ENCODE data around the gene EPHB1. TPM values are rescaled to one million over a fixed set of nuclear protein-coding genes. Genes with fewer than 3 reads are reported as not detected.

EPHB1 gene
- total RNA-seq, 1 donor = under 0.01 TPM

GRCh38 chr3:135181408-135181807 lies 386.3 kb downstream of the EPHB1 start:
- no peak for DNase-seq (ENCODE audit: low read depth in 2 of 3, low spot score in 2 of 3)

GRCh38 chr3:135182364-135182998 lies 387.4 kb downstream of the EPHB1 start:
- no peak for DNase-seq (ENCODE audit: low read depth in 2 of 3, low spot score in 2 of 3)

GRCh38 chr3:135190658-135191057 lies 395.6 kb downstream of the EPHB1 start:
- no peak for DNase-seq (ENCODE audit: low read depth in 2 of 3, low spot score in 2 of 3)

- DNase-seq (ENCODE audit: low read depth in 2 of 3, low spot score in 2 of 3) = no peak
These were observed 396.6 kb downstream of the EPHB1 start for GRCh38 chr3:135191708-135192107.

- DNase-seq (ENCODE audit: low read depth in 2 of 3, low spot score in 2 of 3) = no peak
These were observed 397.9 kb downstream of the EPHB1 start for GRCh38 chr3:135192929-135193328.

- no peak for DNase-seq (ENCODE audit: low read depth in 2 of 3, low spot score in 2 of 3)
These were observed 402.2 kb downstream of the EPHB1 start for GRCh38 chr3:135197246-135197645.

DNA sequence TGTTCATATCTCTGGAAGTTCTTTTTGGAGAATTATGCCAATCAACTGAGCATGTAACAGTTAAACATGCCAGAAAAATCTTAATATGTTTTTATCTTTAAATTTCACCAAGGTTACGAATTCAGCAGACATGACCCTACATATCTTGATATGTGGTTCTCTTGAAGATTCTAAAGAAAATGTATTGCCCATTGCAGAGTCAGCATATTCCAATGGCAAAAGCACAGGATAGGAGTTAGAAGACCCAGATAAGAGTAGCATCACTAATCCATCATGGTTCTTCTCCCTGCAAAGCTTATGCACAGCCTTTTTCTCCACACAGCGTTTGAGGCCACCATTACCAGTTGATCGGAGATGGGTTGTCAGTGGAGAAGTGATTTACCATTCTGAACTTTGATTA lies 402.8 kb downstream of the EPHB1 start:
- no peak for DNase-seq (ENCODE audit: low read depth in 2 of 3, low spot score in 2 of 3)

GRCh38 chr3:135199137-135199536 lies 404.1 kb downstream of the EPHB1 start:
- DNase-seq (ENCODE audit: low read depth in 2 of 3, low spot score in 2 of 3) = no peak

DNA sequence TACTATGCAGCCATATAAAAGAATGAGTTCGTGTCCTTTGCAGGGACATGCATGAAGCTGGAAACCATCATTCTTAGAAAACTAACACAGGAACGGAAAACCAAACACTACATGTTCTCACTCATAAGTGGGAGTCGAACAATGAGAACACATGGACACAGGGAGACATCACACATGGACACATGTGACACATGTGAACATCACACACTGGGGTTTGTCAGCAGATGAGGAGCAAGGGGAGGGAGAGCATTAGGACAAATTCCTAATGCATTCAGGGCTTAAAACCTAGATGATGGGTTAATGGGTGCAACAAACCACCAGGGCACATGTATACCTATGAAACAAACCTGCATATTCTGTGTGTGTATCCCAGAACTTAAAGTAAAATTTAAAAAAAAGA lies 408.0 kb downstream of the EPHB1 start:
- no peak for DNase-seq (ENCODE audit: low read depth in 2 of 3, low spot score in 2 of 3)

DNA sequence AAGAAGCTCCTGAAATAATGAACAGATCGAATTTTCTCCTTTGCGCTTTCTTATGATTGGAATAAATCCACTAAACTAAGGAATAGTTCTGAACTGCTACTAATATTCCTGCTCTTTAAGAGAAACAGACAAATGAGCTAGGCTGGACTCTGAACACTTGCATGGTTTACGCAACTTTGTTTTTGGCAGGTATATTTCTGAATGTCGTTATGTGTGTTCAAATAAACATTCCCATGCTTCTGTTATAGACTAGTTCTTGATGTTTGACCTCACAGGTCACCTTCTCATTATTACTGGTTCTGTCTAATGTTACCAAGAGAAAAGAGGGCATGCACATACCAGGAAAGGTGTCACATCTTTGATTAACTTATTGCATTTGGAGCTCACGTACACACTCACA lies 418.2 kb downstream of the EPHB1 start:
- DNase-seq (ENCODE audit: low read depth in 2 of 3, low spot score in 2 of 3) = no peak

DNA sequence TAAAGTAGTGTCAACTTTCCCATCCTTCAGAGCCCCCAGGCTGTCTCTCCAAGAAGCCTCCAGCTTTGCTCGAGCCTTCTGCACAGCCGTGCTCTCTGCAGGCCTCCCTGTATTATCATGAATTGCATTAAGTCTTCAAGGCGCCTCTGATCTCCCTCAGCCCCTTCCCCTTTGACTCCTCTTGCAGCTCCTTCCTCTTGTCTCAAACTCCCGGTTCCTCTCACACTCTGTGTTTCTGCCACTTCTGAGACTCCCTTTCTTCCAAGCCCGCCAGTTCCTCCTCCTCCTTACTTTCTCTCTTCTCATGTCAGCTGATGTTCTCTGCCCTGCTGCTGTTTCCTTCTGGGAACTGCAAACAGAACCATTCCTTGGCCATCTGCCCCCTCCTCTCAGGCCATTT lies 418.8 kb downstream of the EPHB1 start:
- no peak for DNase-seq (ENCODE audit: low read depth in 2 of 3, low spot score in 2 of 3)

DNA sequence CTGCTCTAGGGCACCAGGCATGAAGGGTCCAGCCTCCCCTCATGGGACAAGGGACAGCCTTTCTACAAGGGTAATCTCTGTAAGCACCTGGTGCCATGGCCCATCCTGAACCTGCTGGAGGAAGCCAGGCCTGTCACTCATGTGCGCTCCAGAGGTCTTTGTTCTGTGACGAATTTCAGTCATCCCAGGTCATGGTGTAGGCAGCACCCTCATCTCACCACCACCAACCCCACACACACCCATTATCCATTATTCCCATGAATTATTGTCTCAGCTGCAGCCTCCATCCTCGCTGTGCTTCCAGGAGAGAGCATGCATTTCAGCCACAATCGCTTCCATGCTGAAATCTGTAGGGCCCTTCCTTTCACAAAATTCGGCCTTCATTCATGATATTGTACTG lies 419.3 kb downstream of the EPHB1 start:
- no peak for DNase-seq (ENCODE audit: low read depth in 2 of 3, low spot score in 2 of 3)

GRCh38 chr3:135215516-135215915 lies 420.5 kb downstream of the EPHB1 start:
- no peak for DNase-seq (ENCODE audit: low read depth in 2 of 3, low spot score in 2 of 3)

- DNase-seq (ENCODE audit: low read depth in 2 of 3, low spot score in 2 of 3) = no peak
These were observed 421.6 kb downstream of the EPHB1 start for GRCh38 chr3:135216659-135217058.

GRCh38 chr3:135217730-135218129 lies 422.7 kb downstream of the EPHB1 start:
- no peak for DNase-seq (ENCODE audit: low read depth in 2 of 3, low spot score in 2 of 3)

- no peak for DNase-seq (ENCODE audit: low read depth in 2 of 3, low spot score in 2 of 3)
These were observed 423.2 kb downstream of the EPHB1 start for GRCh38 chr3:135218304-135218703.

DNA sequence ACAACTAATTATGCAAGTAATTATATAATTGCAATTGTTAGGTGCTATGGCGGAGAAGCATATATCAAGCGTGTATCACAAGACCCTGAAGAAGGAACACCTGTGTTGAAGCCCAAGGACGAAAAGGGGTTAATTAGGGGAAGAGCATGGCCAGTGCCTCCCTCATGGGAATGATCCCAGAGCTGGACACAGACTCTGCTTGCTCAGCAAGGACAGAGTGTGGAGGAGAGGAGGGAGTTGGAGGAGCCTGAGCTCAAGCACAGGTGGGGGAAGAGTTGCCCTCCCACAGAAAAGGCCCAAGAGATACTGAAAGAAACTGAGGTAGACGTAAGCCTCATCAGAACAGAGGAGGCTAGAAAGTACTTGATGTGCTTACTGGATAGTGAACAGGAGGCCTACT lies 423.7 kb downstream of the EPHB1 start:
- no peak for DNase-seq (ENCODE audit: low read depth in 2 of 3, low spot score in 2 of 3)

GRCh38 chr3:135224815-135225362 lies 429.8 kb downstream of the EPHB1 start:
- DNase-seq (ENCODE audit: low read depth in 2 of 3, low spot score in 2 of 3) = no peak

DNA sequence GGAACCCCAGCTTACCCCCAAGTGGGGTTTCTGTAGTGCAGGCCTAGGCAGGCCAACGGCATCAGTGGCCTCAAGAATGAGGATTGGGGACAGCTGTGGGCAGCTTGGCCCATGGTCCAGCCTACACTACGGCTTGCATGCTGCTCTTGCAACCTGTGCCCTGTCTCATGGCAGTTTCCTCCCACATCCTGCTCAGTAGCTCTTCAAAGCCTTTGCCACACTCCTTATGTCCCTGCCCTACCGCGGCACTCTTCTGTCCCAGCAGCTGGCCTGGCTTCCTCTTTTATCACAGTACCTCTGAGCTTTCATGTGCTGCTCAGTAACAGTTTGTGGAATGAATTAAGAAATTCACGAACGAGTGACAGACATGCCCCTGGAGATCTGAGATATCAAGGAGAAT lies 431.0 kb downstream of the EPHB1 start:
- peak in 2 of 3 donors; percentile 23 to 75 for DNase-seq (ENCODE audit: low read depth in 2 of 3, low spot score in 2 of 3)

DNA sequence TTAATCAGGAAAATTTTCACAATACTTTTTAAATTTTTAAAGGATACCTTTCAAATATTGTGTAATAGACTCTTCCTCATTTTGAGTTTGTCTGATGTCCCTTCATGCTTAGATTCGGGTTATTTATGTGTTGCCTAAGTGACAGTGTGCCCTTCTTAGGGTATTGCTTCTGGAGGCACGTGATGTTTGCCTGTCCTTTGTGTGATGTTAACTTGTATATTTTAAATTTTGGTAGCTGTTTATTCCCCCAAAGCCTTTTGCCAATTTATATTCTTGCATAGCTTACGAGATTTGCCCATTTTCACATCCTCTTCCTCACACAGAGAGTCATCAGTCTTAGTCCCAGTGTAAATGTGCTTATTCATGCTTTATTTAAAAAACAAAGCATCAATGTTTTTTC lies 433.1 kb downstream of the EPHB1 start:
- no peak for DNase-seq (ENCODE audit: low read depth in 2 of 3, low spot score in 2 of 3)

- no peak for DNase-seq (ENCODE audit: low read depth in 2 of 3, low spot score in 2 of 3)
These were observed 434.0 kb downstream of the EPHB1 start for GRCh38 chr3:135229018-135229495.

DNA sequence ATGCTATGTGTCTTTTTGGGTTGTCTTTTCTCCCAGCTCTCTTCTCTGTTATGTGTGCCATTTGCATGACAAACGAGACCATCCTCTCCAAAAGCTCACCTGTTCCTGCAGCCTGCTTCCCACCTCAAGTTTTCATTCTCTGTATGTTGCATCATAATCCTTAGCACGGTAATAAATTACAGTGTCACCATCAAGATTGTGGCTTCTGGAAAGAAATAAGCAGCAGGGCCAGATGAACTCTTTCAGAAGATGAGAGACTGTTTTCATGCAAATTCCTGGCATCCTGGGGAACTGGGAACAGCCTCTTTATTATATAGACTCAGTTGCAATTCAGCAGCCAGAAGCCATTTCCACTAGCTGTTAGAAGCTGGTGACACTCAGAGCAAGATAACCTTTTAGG lies 436.7 kb downstream of the EPHB1 start:
- no peak for DNase-seq (ENCODE audit: low read depth in 2 of 3, low spot score in 2 of 3)

GRCh38 chr3:135232226-135232625 lies 437.2 kb downstream of the EPHB1 start:
- DNase-seq (ENCODE audit: low read depth in 2 of 3, low spot score in 2 of 3) = no peak
